Measurements from ENCODE around the gene KIF26B. TPM values are rescaled to one million over a fixed set of nuclear protein-coding genes. Genes with fewer than 3 reads are reported as not detected.

KIF26B gene
- total RNA-seq, 2 donors from 2014 or later, result 0.30 to 0.35 TPM

- Histone ChIP-seq H3K4me1 (no peaks in the 10 kb centered on the region), H3K27ac (no peak overlapping the region), H3K36me3 (no peaks in the 10 kb centered on the region), H3K9ac (ENCODE audit: low read depth in 2 of 2, low read length in 2 of 2) (no peak overlapping the region), H3K27me3 (no peaks in the 10 kb centered on the region), H3K9me3 (no peaks in the 10 kb centered on the region), H3K4me3 (no peak overlapping the region)
- DNase-seq, result no peak
- intact Hi-C loops (cut with DNase I), result no loop called here
- no peak for TF ChIP-seq CTCF (IDR thresholded peaks at IDR 0.05)
Observed at GRCh38 chr1:245512980-245513578, 358.3 kb downstream of the KIF26B start.

- Histone ChIP-seq H3K9me3 (no peaks in the 10 kb centered on the region), H3K36me3 (no peaks in the 10 kb centered on the region), H3K27me3 (no peaks in the 10 kb centered on the region), H3K27ac (no peak overlapping the region), H3K4me1 (no peaks in the 10 kb centered on the region), H3K9ac (ENCODE audit: low read depth in 2 of 2, low read length in 2 of 2) (no peak overlapping the region), H3K4me3 (no peak overlapping the region)
- no peak for TF ChIP-seq CTCF (IDR thresholded peaks at IDR 0.05)
- DNase-seq, result no peak
- intact Hi-C loops (cut with DNase I), result no loop called here
Observed at GRCh38 chr1:245516284-245516759, 361.5 kb downstream of the KIF26B start.

GRCh38 chr1:245520611-245521010, 365.8 kb downstream of the KIF26B start:
- Histone ChIP-seq H3K9ac (ENCODE audit: low read depth in 2 of 2, low read length in 2 of 2) (no peak overlapping the region), H3K9me3 (no peaks in the 10 kb centered on the region), H3K4me3 (no peak overlapping the region), H3K27me3 (no peaks in the 10 kb centered on the region), H3K4me1 (no peaks in the 10 kb centered on the region), H3K27ac (no peak overlapping the region), H3K36me3 (no peaks in the 10 kb centered on the region)
- no peak for TF ChIP-seq CTCF (IDR thresholded peaks at IDR 0.05)
- no peak for DNase-seq
- intact Hi-C loops (cut with DNase I), result no loop called here

GRCh38 chr1:245526141-245526540, 371.4 kb downstream of the KIF26B start:
- no peak overlapping the region for H3K4me3 ChIP-seq
- no peaks in the 10 kb centered on the region for H3K27me3 ChIP-seq
- intact Hi-C loops (cut with DNase I), result no loop called here
- no peak overlapping the region for H3K9ac ChIP-seq (ENCODE audit: low read depth in 2 of 2, low read length in 2 of 2)
- no peak overlapping the region for H3K27ac ChIP-seq
- DNase-seq, result no peak
- TF ChIP-seq CTCF (IDR thresholded peaks at IDR 0.05), result no peak
- H3K4me1 ChIP-seq, result no peaks in the 10 kb centered on the region
- no peaks in the 10 kb centered on the region for H3K9me3 ChIP-seq
- no peaks in the 10 kb centered on the region for H3K36me3 ChIP-seq

- intact Hi-C loops (cut with DNase I), result no loop called here
- Histone ChIP-seq H3K9ac (ENCODE audit: low read depth in 2 of 2, low read length in 2 of 2) (no peak overlapping the region), H3K4me3 (no peak overlapping the region), H3K4me1 (no peaks in the 10 kb centered on the region), H3K36me3 (no peaks in the 10 kb centered on the region), H3K27ac (no peak overlapping the region), H3K9me3 (no peaks in the 10 kb centered on the region), H3K27me3 (no peaks in the 10 kb centered on the region)
- no peak for DNase-seq
- no peak for TF ChIP-seq CTCF (IDR thresholded peaks at IDR 0.05)
Observed at GRCh38 chr1:245528258-245528635, 373.5 kb downstream of the KIF26B start.
